Spleen (tissue), 11 donors: ENCODE data around the gene METTL25. TPM values are rescaled to one million over a fixed set of nuclear protein-coding genes. Genes with fewer than 3 reads are reported as not detected.

Source experiments
- DNase-seq: peaks from one replicate; pipeline ENCODE4 v3.0.0-alpha.2; 2020
- H3K27ac ChIP-seq, 8 donors: fragments of 200-600 bp; sonication (generic) in 7 of 8; 1 replicate in 4 of 8; 2 replicates in 4 of 8; pipeline versions ENCODE4 v1.5.0 to v1.8.0; 2016 to 2021; ENCODE audit warnings: inconsistent platforms in 4 of 8, mild to moderate bottlenecking in 4 of 8, moderate library complexity in 1 of 8
- H3K27me3 ChIP-seq, 7 donors: fragments of 200-600 bp; sonication (generic) in 6 of 7; replicated peaks in 1 of 7; 1 replicate in 4 of 7; 2 replicates in 3 of 7; pipeline versions ENCODE4 v1.5.0 to v1.8.0; 2016 to 2021; ENCODE audit warnings: inconsistent platforms in 3 of 7, mild to moderate bottlenecking in 1 of 7
- H3K36me3 ChIP-seq, 6 donors: fragments of 200-600 bp; sonication (generic) in 5 of 6; 1 replicate in 4 of 6; 2 replicates in 2 of 6; pipeline versions ENCODE4 v1.5.0 to v1.8.0; 2016 to 2021; ENCODE audit warnings: inconsistent platforms in 2 of 6
- H3K4me1 ChIP-seq, 6 donors: fragments of 200-600 bp; sonication (generic) in 5 of 6; 1 replicate in 3 of 6; 2 replicates in 3 of 6; pipeline versions ENCODE4 v1.5.0 to v1.8.0; 2016 to 2021; ENCODE audit warnings: inconsistent platforms in 3 of 6
- H3K4me3 ChIP-seq, 8 donors: fragments of 200-600 bp; sonication (generic) in 7 of 8; 1 replicate in 4 of 8; 2 replicates in 4 of 8; pipeline versions ENCODE4 v1.5.0 to v1.8.0; 2016 to 2021; ENCODE audit warnings: inconsistent platforms in 4 of 8, mild to moderate bottlenecking in 4 of 8, moderate library complexity in 2 of 8
- H3K9me3 ChIP-seq, 8 donors: fragments of 200-600 bp; sonication (generic) in 7 of 8; 1 replicate in 4 of 8; 2 replicates in 4 of 8; pipeline versions ENCODE4 v1.5.0 to v1.8.0; 2016 to 2021; ENCODE audit warnings: inconsistent platforms in 4 of 8
- CTCF ChIP-seq, 11 experiments: fragments of 200-600 bp in 7 of 11; fragments of 450-650 bp in 4 of 11; sonication (generic) in 4 of 11; IDR thresholded peaks in 8 of 11; conservative IDR thresholded peaks in 3 of 11; 1 replicate in 7 of 11; 2 replicates in 4 of 11; pipeline versions ENCODE4 v1.4.0 to v1.8.0; 2016 to 2021; ENCODE audit warnings: antibody characterized with exemption in 11 of 11, inconsistent platforms in 4 of 11, mild to moderate bottlenecking in 1 of 11
- POLR2A ChIP-seq, 3 donors: fragments of 450-650 bp; IDR thresholded peaks; one replicate each; pipeline ENCODE4 v1.5.1; 2017; ENCODE audit warnings: antibody characterized with exemption in 3 of 3, mild to moderate bottlenecking in 1 of 3
- POLR2AphosphoS5 ChIP-seq, 3 donors: sonication (generic); formaldehyde crosslinking; IDR thresholded peaks; one replicate each; pipeline ENCODE4 v1.5.1; 2017; ENCODE audit warnings: antibody characterized with exemption in 3 of 3
- whole genome bisulfite sequencing, 5 donors: extraction: QIAGEN DNeasy Blood & Tissue Kit in 3 of 5; methylation state at CpG; one replicate each; pipeline versions ENCODE4 v1.1.5 to v1.1.7; 2013 to 2018; 5-methylcytosine and 5-hydroxymethylcytosine counted together
- intact Hi-C: fragments of 100-400 bp; cut with DNase I; formaldehyde crosslinking; loops from one replicate; pipeline ENCODE4 v1.15.0; 2023; ENCODE audit warnings: low total_unique reads
- polyA plus RNA-seq, 3 donors: library from polyadenylated mRNA; stranded (reverse); fragments of 200-250 nt; gene quantifications; one replicate each; pipeline ENCODE4 v1.2.1, GENCODE V29; 2013
- total RNA-seq, 7 donors: library from RNA; depleted of rRNA in 3 of 7; stranded (reverse); fragments of >200 nt in 3 of 7; fragmentation: NEBNext Ultra II Directional in 4 of 7; extraction: Animal tissue kit (Norgen Biotek cat#: 25700) in 4 of 7; gene quantifications; one replicate each; pipeline versions ENCODE4 v1.1.0 to v1.2.1, GENCODE V29; 2016 to 2021
- donor health status: healthy with polysubstance abuse.
- donor health status: DM: no; HTN: no; CAD: no; lungs with moderate emphysema.
- donor health status: DM: no; HTN: no; CAD: no.
- donor health status: Bipolar disorder and iron deficiency.
- donor health status: healthy.
- donor health status: DM: no; HTN: no; CAD: no.
- donor health status: DM: yes; HTN: yes; CAD: no.

The METTL25 gene
- total and polyA plus RNA-seq, 10 donors: 6.2 to 21.1 (median 17.9) TPM

GRCh38 chr12:82468563-82468962 is 110.2 kb downstream of the METTL25 start:
- Histone ChIP-seq H3K4me3 (no peak overlapping the region), H3K36me3 (peaks cover 0 to 63% (median 15%) of the 10 kb centered on the region in 6 donors), H3K4me1 (no peaks in the 10 kb centered on the region), H3K27ac (no peak overlapping the region), H3K9me3 (peaks cover 0 to 31% (median 25%) of the 10 kb centered on the region in 8 donors), H3K27me3 (no peaks in the 10 kb centered on the region)
- intact Hi-C loops: no loop called here
- TF ChIP-seq CTCF (IDR thresholded peaks at IDR 0.05 in 8 of 11, conservative IDR thresholded peaks at IDR 0.05 in 3 of 11) (no peak), POLR2AphosphoS5 (IDR thresholded peaks at IDR 0.05) (no peak), POLR2A (IDR thresholded peaks at IDR 0.05) (no peak)
- WGBS, 5 donors: 92 to 98% (median 94%) methylated on average over 4 of the region's 4 CpGs
- no peak for DNase-seq

GRCh38 chr12:82470906-82471512 is 112.7 kb downstream of the METTL25 start:
- peaks cover 0 to 31% (median 25%) of the 10 kb centered on the region in 8 donors for H3K9me3 ChIP-seq
- no peak overlapping the region for H3K4me3 ChIP-seq
- no peak for DNase-seq
- no peaks in the 10 kb centered on the region for H3K27me3 ChIP-seq
- TF ChIP-seq POLR2A (IDR thresholded peaks at IDR 0.05) (no peak), CTCF (IDR thresholded peaks at IDR 0.05 in 8 of 11, conservative IDR thresholded peaks at IDR 0.05 in 3 of 11) (no peak), POLR2AphosphoS5 (IDR thresholded peaks at IDR 0.05) (no peak)
- intact Hi-C loops: no loop called here
- no peak overlapping the region for H3K27ac ChIP-seq
- no peaks in the 10 kb centered on the region for H3K4me1 ChIP-seq
- H3K36me3 ChIP-seq: peaks cover 0 to 80% (median 16%) of the 10 kb centered on the region in 6 donors

GRCh38 chr12:82473111-82473754 is 114.9 kb downstream of the METTL25 start:
- no peak overlapping the region for H3K27ac ChIP-seq
- DNase-seq: no peak
- WGBS, 5 donors: 92 to 97% (median 96%) methylated on average over 7 to 8 of the region's 8 CpGs
- H3K27me3 ChIP-seq: no peaks in the 10 kb centered on the region
- peaks cover 0 to 31% (median 25%) of the 10 kb centered on the region in 8 donors for H3K9me3 ChIP-seq
- no peaks in the 10 kb centered on the region for H3K4me1 ChIP-seq
- TF ChIP-seq POLR2A (IDR thresholded peaks at IDR 0.05): no peak
- TF ChIP-seq POLR2AphosphoS5 (IDR thresholded peaks at IDR 0.05): no peak
- TF ChIP-seq CTCF (IDR thresholded peaks at IDR 0.05 in 8 of 11, conservative IDR thresholded peaks at IDR 0.05 in 3 of 11): no peak
- peaks cover 0 to 83% (median 19%) of the 10 kb centered on the region in 6 donors for H3K36me3 ChIP-seq
- intact Hi-C loops: no loop called here
- H3K4me3 ChIP-seq: no peak overlapping the region

- H3K9me3 ChIP-seq: peaks cover 0 to 31% (median 25%) of the 10 kb centered on the region in 8 donors
- 85 to 92% (median 89%) methylated on average over 2 of the region's 2 CpGs for WGBS, 5 donors
- intact Hi-C loops: no loop called here
- TF ChIP-seq POLR2AphosphoS5 (IDR thresholded peaks at IDR 0.05): no peak
- no peak for TF ChIP-seq POLR2A (IDR thresholded peaks at IDR 0.05)
- TF ChIP-seq CTCF (IDR thresholded peaks at IDR 0.05 in 8 of 11, conservative IDR thresholded peaks at IDR 0.05 in 3 of 11): no peak
- DNase-seq: no peak
- H3K36me3 ChIP-seq: peaks cover 0 to 81% (median 13%) of the 10 kb centered on the region in 6 donors
- no peaks in the 10 kb centered on the region for H3K27me3 ChIP-seq
- H3K27ac ChIP-seq: no peak overlapping the region
- H3K4me1 ChIP-seq: no peaks in the 10 kb centered on the region
- H3K4me3 ChIP-seq: no peak overlapping the region
These were observed 116.0 kb downstream of the METTL25 start for GRCh38 chr12:82474181-82474797.
